Testis (tissue), 5 donors: Measurements from ENCODE around the gene LRRFIP1. TPM values are rescaled to one million over a fixed set of nuclear protein-coding genes. Genes with fewer than 3 reads are reported as not detected.

ENCODE experiments used
- DNase-seq: peaks from one replicate; pipeline ENCODE4 v3.0.0-alpha.2; 2019
- H3K27ac ChIP-seq, 2 donors: fragments of 200-600 bp; sonication (generic); one replicate each; pipeline ENCODE4 v1.5.1; 2019
- H3K27me3 ChIP-seq: fragments of 200-600 bp; sonication (generic); one replicate; pipeline ENCODE4 v1.5.1; 2019
- H3K36me3 ChIP-seq: fragments of 200-600 bp; sonication (generic); one replicate; pipeline ENCODE4 v1.5.1; 2017; ENCODE audit warnings: low read depth; ENCODE audit errors: missing control alignments
- H3K4me1 ChIP-seq: fragments of 200-600 bp; sonication (generic); one replicate; pipeline ENCODE4 v1.5.1; 2019
- H3K4me3 ChIP-seq, 2 donors: fragments of 200-600 bp; sonication (generic); one replicate each; pipeline ENCODE4 v1.5.1; 2017 to 2019
- H3K9me3 ChIP-seq: fragments of 200-600 bp; sonication (generic); one replicate; pipeline ENCODE4 v1.5.1; 2017
- POLR2A ChIP-seq: fragments of 450-650 bp; IDR thresholded peaks from one replicate; pipeline ENCODE4 v1.6.1; 2017; ENCODE audit warnings: antibody characterized with exemption, mild to moderate bottlenecking, moderate library complexity
- WGBS, 2 donors: methylation state at CpG; one replicate each; pipeline ENCODE4 v1.1.5; 2018; 5-methylcytosine and 5-hydroxymethylcytosine counted together
- intact Hi-C: fragments of 100-400 bp; cut with DNase I; formaldehyde crosslinking; loops from one replicate; pipeline ENCODE4 v1.15.1; 2023; ENCODE audit warnings: low total_unique reads
- long read RNA-seq, 2 donors: transcript quantifications; one replicate each; lab custom pipeline, GENCODE V29; 2026
- polyA plus RNA-seq: library from polyadenylated mRNA; stranded (reverse); fragments of 350-450 nt; fragmentation: Illumina TruSeq; extraction: RNeasy Lipid Tissue Mini Kit (QIAGEN cat#74804); gene quantifications from one replicate; pipeline ENCODE4 v1.2.3, GENCODE V29; 2014; ENCODE audit warnings: low read depth, low replicate concordance; ENCODE audit not compliant: insufficient read depth
- total RNA-seq, 2 donors: library from RNA; depleted of rRNA; stranded (reverse); fragments of >200 nt; gene quantifications; one replicate each; pipeline ENCODE4 v1.2.3, GENCODE V29; 2016
- TF ChIP-seq, protein P1 (sequence below), 3 experiments: fragments of 450-650 bp in 2 of 3; fragments of 200-600 bp in 1 of 3; sonication (generic) in 1 of 3; IDR thresholded peaks; one replicate each; pipeline ENCODE4 v1.5.1; 2016 to 2019; ENCODE audit warnings: antibody characterized with exemption in 3 of 3, mild to moderate bottlenecking in 2 of 3, moderate library complexity in 1 of 3

LRRFIP1 gene
- total RNA-seq (10 to 100 TPM; 25.5 to 33.5 TPM), polyA plus RNA-seq (17.4 TPM)
- long read RNA-seq, donor 1, partial matches to known transcripts: 30 of 32 reads
- long read RNA-seq, donor 1, other reads (novel, unspliced or antisense): 0 of 32 reads
- long read RNA-seq, donor 2, partial matches to known transcripts: 0 of 4 reads
- long read RNA-seq, donor 2, other reads (novel, unspliced or antisense): 0 of 4 reads

DNA sequence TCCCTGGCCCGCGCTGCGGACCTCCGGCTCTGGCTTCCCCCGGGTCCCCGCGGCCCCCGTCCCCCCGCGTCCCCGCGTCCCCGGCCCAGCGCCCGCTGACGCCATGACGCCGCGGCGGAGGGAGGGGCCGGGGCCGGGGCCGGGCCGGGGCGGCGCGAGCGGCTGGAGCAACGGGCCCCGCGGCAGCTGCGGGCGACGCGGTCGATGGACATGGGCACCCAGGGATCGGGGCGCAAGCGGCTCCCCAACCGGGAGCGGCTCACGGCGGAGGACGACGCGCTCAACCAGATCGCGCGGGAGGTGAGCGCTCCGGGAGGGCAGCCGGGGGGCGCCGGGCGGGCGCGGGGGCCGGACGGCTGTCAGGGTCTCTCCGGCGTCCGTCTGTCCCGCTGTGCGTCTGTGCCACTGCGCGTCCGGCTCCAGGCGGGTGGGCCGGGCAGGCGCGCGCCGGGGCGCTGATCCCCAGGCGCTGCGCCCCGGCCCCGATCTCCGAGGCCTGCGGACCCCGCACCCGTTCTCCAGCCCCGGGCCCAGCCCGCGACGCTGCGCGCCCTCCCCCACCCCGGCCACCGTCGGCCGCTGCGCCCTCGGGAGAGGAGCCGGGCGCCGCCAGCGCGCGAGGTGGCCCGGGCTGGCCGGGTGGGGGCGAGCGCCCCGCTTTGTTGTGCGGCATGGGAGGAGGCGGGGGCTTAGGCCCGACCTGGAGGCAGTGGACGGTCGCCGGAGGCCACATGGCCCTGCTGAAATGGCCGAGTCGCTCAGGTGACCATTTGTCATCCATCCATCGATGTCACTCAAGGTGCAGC is at the start of gene LRRFIP1:
Gene LRRFIP1, plus strand, starts transcription at position 147 of the 806 bp plus-strand sequence. Its CDS starts 58 bp downstream, at position 205.
- DNase-seq: no peak
- H3K4me1 ChIP-seq: peaks cover 5% of the 10 kb centered on the region
- H3K36me3 ChIP-seq: no peaks in the 10 kb centered on the region
- H3K4me3 ChIP-seq: peak within 1 kb of the TSS; percentile 61 to 63
- intact Hi-C loops: no loop called here
- no peaks in the 10 kb centered on the region for H3K27me3 ChIP-seq
- peak within 1 kb of the TSS; percentile 24 to 59 for H3K27ac ChIP-seq
- no peak for TF ChIP-seq POLR2A
- TF ChIP-seq, protein P1, sequence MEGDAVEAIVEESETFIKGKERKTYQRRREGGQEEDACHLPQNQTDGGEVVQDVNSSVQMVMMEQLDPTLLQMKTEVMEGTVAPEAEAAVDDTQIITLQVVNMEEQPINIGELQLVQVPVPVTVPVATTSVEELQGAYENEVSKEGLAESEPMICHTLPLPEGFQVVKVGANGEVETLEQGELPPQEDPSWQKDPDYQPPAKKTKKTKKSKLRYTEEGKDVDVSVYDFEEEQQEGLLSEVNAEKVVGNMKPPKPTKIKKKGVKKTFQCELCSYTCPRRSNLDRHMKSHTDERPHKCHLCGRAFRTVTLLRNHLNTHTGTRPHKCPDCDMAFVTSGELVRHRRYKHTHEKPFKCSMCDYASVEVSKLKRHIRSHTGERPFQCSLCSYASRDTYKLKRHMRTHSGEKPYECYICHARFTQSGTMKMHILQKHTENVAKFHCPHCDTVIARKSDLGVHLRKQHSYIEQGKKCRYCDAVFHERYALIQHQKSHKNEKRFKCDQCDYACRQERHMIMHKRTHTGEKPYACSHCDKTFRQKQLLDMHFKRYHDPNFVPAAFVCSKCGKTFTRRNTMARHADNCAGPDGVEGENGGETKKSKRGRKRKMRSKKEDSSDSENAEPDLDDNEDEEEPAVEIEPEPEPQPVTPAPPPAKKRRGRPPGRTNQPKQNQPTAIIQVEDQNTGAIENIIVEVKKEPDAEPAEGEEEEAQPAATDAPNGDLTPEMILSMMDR (IDR thresholded peaks at IDR 0.05): no peak
- 1 to 5% methylated on average over 5 to 33 of the region's 114 CpGs for WGBS, 2 donors
- H3K9me3 ChIP-seq: no peaks in the 10 kb centered on the region

- H3K27ac ChIP-seq: no peak overlapping the region
- no peak for TF ChIP-seq POLR2A
- TF ChIP-seq, protein P1 (IDR thresholded peaks at IDR 0.05): no peak
- H3K4me3 ChIP-seq: no peak overlapping the region
- 94 to 95% methylated on average over 21 to 26 of the region's 26 CpGs for WGBS, 2 donors
- no peaks in the 10 kb centered on the region for H3K9me3 ChIP-seq
- H3K4me1 ChIP-seq: peaks cover 10% of the 10 kb centered on the region
- no peaks in the 10 kb centered on the region for H3K27me3 ChIP-seq
- H3K36me3 ChIP-seq: no peaks in the 10 kb centered on the region
- intact Hi-C loops: no loop called here
- DNase-seq: no peak
Observed at GRCh38 chr2:237577956-237578870, 49.2 kb upstream of the LRRFIP1 start.

DNA sequence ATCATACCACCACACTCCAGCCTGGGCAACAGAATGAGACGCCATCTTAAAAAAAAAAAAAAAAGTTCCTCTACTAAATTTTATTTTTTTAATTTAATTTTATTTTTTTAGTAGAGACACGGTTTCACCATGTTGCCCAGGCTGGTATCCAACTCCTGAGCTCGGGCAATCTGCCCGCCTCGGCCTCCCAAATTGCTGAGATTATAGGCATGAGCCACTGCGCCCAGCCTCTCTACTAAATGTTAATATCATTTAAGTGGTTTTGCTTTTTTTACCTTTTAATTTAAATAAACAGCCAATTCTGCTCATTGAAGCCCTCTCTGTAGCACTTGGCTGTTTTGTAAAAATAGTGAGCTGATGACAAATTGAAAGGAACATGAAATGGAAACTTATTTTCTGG is 46.1 kb upstream of the LRRFIP1 start:
- intact Hi-C loops: loop anchor here (5.0 kb wide), 1 partner anchor 171 kb away; no protein-coding TSS in a partner anchor
- WGBS, 2 donors: 83 to 88% methylated on average over 6 of the region's 6 CpGs
- Histone ChIP-seq H3K4me1 (peaks cover 10% of the 10 kb centered on the region), H3K4me3 (no peak overlapping the region), H3K36me3 (no peaks in the 10 kb centered on the region), H3K9me3 (no peaks in the 10 kb centered on the region), H3K27ac (peak overlapping the region in 1 of 2 donors; percentile 78), H3K27me3 (no peaks in the 10 kb centered on the region)
- TF ChIP-seq POLR2A: no peak
- TF ChIP-seq, protein P1 (IDR thresholded peaks at IDR 0.05): no peak
- no peak for DNase-seq

- Histone ChIP-seq H3K4me3 (no peak overlapping the region), H3K9me3 (no peaks in the 10 kb centered on the region), H3K36me3 (no peaks in the 10 kb centered on the region), H3K4me1 (peaks cover 10% of the 10 kb centered on the region), H3K27ac (peak overlapping the region; percentile 53 to 78), H3K27me3 (no peaks in the 10 kb centered on the region)
- intact Hi-C loops: loop anchor here (5.0 kb wide), 1 partner anchor 170 kb away; no protein-coding TSS in a partner anchor
- no peak for TF ChIP-seq POLR2A
- TF ChIP-seq, protein P1 (IDR thresholded peaks at IDR 0.05): peak in 2 of 3 experiments; percentile 31 to 42
- WGBS, 2 donors: 16 to 19% methylated on average over 16 to 25 of the region's 25 CpGs
- peak; percentile 97 for DNase-seq
Observed at GRCh38 chr2:237581751-237582746, 45.3 kb upstream of the LRRFIP1 start.
